GM21529 (cell line): Measurements from ENCODE around the gene CTR9.
A peak's percentile ranks its signal among the peaks of the same experiment; 100 is the strongest.

ENCODE experiments used
- ATAC-seq: cut with Tn5 transposase; IDR thresholded peaks from one replicate; pipeline ENCODE4 v1.9.1; 2021; ENCODE audit not compliant: unreplicated experiment

Gene CTR9

GRCh38 chr11:10750838-10751580 lies at the start of gene CTR9:
Gene CTR9, plus strand, starts transcription at chr11:10751246. Its CDS starts 167 bp downstream, at chr11:10751413.
- peak; percentile 94 for ATAC-seq

DNA sequence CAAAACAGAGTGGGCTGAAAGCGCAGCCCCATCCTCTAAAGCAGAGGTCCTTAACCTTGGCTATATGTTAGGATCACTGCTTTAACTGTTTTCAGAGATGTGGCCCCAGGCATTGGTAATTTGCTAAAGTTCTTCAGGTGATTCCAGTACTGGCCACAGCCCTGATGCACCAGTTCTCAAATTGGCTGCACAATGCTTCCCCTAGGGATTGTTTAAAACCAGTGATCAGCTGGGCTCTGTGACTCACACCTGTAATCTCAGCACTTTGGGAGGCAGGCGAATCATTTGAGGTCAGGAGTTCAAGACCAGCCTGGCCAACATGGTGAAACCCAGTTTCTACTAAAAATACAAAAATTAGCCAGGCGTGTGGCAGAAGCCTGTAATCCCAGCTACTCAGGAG lies 49.1 kb upstream of the CTR9 start:
- no peak for ATAC-seq

GRCh38 chr11:10708131-10708530 lies 42.9 kb upstream of the CTR9 start:
- ATAC-seq, result no peak

GRCh38 chr11:10709299-10710086 lies 41.6 kb upstream of the CTR9 start:
- ATAC-seq, result no peak

DNA sequence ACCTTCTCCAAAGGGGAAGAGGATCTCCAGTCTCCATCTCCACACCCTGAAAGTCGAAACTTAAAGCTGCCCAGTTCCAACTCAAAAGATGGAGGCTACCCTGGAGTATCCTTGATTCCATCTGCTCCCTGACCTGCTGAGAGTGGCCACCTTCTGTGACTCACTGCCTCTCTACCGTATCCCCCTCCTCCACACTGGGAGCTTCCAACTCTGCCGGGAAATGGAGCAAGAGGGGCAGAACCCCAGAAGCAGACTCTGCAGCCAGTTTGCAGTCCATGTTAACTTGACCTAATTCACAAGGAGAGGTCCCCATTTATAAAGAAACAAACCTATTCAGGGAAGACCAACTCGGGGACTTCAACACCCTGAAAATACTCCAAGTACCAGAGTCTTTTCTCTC lies 35.5 kb upstream of the CTR9 start:
- ATAC-seq, result no peak

DNA sequence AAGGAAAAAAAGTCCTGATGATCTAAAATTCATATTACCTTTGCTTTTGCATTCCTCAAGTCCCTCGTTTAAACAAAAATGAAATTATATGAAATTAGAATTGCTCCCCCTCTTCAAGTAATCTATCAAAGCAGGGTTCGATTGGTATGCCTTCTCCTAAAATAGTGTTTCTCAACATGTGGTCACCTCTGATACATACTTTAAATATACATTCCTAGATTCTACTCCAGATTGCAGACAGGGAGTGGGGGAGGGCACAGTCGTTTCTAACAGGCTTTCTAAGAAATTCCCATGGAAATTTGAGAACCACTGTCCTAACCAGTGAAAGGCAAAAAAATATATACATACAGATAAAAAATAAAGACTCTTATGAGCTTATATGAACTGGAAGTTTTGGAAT lies 34.9 kb upstream of the CTR9 start:
- ATAC-seq, result no peak

- no peak for ATAC-seq
Observed at GRCh38 chr11:10716543-10717259, 34.3 kb upstream of the CTR9 start.

DNA sequence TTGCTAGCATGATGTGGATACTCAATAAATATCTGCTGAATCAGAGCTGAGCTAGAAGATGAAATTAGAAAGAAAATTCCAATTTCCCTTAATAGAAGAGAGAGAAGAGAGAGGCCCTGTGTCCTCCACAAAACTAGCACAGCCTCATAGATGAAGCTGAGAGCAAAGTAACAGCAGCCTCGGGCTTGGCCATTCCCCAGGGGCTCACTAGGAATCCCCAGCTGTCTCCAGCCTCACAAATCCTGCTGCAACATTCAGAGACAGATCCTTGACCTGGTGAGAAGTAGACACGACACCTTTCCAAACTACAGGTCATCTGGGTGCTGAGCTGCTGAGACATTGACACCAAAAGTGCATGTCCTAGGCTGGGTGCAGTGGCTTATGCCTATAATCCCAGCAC lies 31.4 kb upstream of the CTR9 start:
- no peak for ATAC-seq

DNA sequence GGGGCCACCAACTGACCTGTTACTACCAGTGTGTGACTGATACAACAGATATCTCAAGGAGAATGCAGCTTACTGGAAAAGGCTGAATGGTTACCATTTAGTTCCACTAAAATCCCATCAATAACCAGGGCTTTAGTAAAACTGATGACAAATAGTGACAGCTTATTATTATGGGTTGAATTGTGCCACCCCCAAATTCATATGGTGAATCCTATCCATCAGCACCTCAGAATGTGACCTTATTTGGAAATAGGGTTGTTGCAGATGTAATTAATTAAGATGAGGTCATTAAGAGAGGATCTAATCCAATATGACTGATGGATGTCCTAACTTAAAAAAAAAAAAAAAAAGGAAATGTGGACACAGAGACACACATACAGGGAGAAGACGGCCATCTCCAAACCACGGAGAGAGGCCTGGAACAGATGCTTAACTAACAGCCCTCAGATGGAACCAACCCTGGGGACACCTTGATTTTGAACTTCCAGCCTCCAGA lies 30.1 kb upstream of the CTR9 start:
- ATAC-seq, result no peak

GRCh38 chr11:10722307-10722706 lies 28.7 kb upstream of the CTR9 start:
- ATAC-seq, result no peak

- no peak for ATAC-seq
Observed at GRCh38 chr11:10725114-10725906, 25.7 kb upstream of the CTR9 start.

GRCh38 chr11:10725907-10726253 lies 25.2 kb upstream of the CTR9 start:
- no peak for ATAC-seq

GRCh38 chr11:10727146-10727851 lies 23.7 kb upstream of the CTR9 start:
- no peak for ATAC-seq

GRCh38 chr11:10728154-10728553 lies 22.9 kb upstream of the CTR9 start:
- no peak for ATAC-seq

- ATAC-seq, result no peak
Observed at GRCh38 chr11:10728789-10729472, 22.1 kb upstream of the CTR9 start.

DNA sequence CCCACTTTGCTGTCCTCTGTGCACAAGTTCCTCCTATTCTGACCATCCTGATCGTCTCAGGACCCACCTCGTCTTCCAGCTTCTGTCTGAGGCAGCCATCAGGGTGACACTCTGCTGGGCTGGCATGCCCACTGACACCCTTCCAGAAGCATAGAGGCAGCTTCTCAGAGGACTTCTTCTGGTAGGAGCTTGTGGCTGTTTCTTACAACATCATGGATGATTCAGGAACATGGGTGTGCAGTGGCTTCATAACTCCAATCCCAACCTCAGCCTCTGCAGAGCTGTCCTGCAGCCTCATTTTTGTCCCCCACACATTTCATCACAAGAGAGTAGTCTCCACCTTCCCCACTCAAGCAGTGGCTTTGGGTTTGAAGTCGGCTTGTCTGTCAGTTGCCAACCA lies 20.9 kb upstream of the CTR9 start:
- no peak for ATAC-seq

GRCh38 chr11:10731064-10731680 lies 19.9 kb upstream of the CTR9 start:
- no peak for ATAC-seq

DNA sequence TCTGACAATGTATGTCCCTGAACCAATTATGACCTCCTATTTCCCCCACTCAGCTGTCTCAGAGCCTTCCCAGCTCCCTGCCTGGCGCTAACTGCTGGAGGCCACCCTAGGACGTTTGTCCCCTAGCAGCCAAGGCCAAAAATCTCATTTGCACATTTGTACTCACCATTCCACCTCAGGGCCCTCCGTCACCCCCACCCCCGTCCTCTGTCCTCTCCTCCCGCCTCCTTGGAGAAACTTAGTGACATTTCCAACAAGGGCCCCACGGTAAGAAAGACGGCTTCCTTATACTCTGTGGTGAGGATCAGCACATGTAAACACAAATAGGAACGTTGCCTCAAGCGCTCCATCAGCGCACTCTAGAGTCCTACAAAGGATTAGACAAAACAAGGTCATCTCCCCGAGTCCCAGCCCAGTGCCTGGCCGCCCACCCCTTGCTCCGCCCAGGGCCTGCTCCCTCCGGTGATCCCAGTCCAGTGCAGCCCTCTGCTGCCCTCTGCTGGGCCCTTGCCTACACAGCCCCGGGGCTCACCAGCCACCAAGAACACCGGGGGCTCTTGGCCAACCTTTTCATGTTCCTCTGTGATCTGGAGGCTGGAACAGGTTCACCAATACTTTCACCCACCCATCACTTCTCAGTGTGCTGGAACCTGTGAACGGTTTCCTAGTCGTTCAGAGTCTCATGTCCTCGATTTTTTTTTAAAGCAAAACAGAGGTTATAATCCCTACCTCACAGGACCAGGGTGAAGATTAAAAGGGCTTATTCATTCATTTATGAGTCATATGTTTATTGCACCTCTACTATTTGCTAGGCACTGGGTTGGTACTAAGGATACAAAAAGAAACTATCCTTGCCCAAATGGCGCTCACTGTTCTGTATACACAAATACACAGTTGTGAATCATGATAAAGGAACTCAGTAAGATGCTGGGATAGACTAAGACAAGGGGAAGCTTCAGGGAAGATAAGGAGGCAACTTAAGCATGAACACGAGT lies 15.3 kb upstream of the CTR9 start:
- peak; percentile 97 for ATAC-seq
